Adrenal gland (tissue), 12 donors: Measurements from ENCODE around the gene HDAC4. TPM values are rescaled to one million over a fixed set of nuclear protein-coding genes. Genes with fewer than 3 reads are reported as not detected.

Experiments
- DNase-seq, 7 donors: peaks; one replicate each; pipeline ENCODE4 v3.0.0-alpha.2; 2019 to 2020
- H3K27ac ChIP-seq, 5 donors: fragments of 200-600 bp; sonication (generic) in 4 of 5; 1 replicate in 3 of 5; 2 replicates in 2 of 5; pipeline versions ENCODE4 v1.5.1 to v1.8.0; 2016 to 2020; ENCODE audit warnings: mild to moderate bottlenecking in 1 of 5
- H3K27me3 ChIP-seq: fragments of 200-600 bp; 2 replicates; pipeline ENCODE4 v1.8.0; 2021
- H3K36me3 ChIP-seq, 2 donors: fragments of 200-600 bp; replicated peaks in 1 of 2; 1 replicate in 1 of 2; 2 replicates in 1 of 2; pipeline versions ENCODE4 v1.5.1 to v1.8.0; 2018 to 2022
- H3K4me1 ChIP-seq, 2 donors: fragments of 200-600 bp; replicated peaks in 1 of 2; 1 replicate in 1 of 2; 2 replicates in 1 of 2; pipeline versions ENCODE4 v1.5.1 to v1.8.0; 2018 to 2021
- H3K4me3 ChIP-seq, 4 donors: fragments of 200-600 bp; sonication (generic) in 3 of 4; one replicate each; pipeline ENCODE4 v1.5.1; 2016 to 2018
- H3K9me3 ChIP-seq, 3 donors: fragments of 200-600 bp; sonication (generic) in 1 of 3; replicated peaks in 1 of 3; 1 replicate in 2 of 3; 2 replicates in 1 of 3; pipeline versions ENCODE4 v1.5.1 to v1.8.0; 2016 to 2021
- POLR2A ChIP-seq, 2 donors: fragments of 450-650 bp; IDR thresholded peaks; one replicate each; pipeline ENCODE4 v1.6.1; 2017; ENCODE audit warnings: antibody characterized with exemption in 2 of 2, mild to moderate bottlenecking in 2 of 2, moderate library complexity in 1 of 2
- WGBS, 4 donors: extraction: QIAGEN DNeasy Blood & Tissue Kit in 2 of 4; methylation state at CpG; one replicate each; pipeline versions ENCODE4 v1.1.5 to v1.1.7; 2013 to 2017; 5-methylcytosine and 5-hydroxymethylcytosine counted together
- intact Hi-C, 2 donors: fragments of 100-400 bp; cut with DNase I; formaldehyde crosslinking; loops; one replicate each; pipeline versions ENCODE4 v1.14.1 to v1.15.0; 2022 to 2023
- polyA plus RNA-seq, 3 donors: library from polyadenylated mRNA; stranded (reverse); fragments of 200-250 nt in 2 of 3; fragments of 350-450 nt in 1 of 3; fragmentation: Illumina TruSeq in 1 of 3; extraction: RNeasy Lipid Tissue Mini Kit (QIAGEN cat#74804) in 1 of 3; gene quantifications; one replicate each; pipeline ENCODE4 v1.2.3, GENCODE V29; 2013 to 2014
- total RNA-seq, 9 donors: library from RNA; depleted of rRNA in 4 of 9; stranded (reverse); fragments of >200 nt in 4 of 9; fragments of 120-200 nt in 1 of 9; fragmentation: NEBNext Ultra II Directional in 1 of 9; extraction: Animal tissue kit (Norgen Biotek cat#: 25700) in 1 of 9; gene quantifications; one replicate each; pipeline versions ENCODE4 v1.1.0 to v1.2.4, GENCODE V29; 2013 to 2023
- TF ChIP-seq, protein P1 (sequence below), 6 experiments: fragments of 450-650 bp in 4 of 6; fragments of 200-600 bp in 2 of 6; sonication (generic) in 1 of 6; IDR thresholded peaks; 1 replicate in 5 of 6; 2 replicates in 1 of 6; pipeline versions ENCODE4 v1.5.1 to v1.8.0; 2016 to 2021; ENCODE audit warnings: antibody characterized with exemption in 6 of 6, mild to moderate bottlenecking in 2 of 6, moderate library complexity in 1 of 6
- donor health status: healthy with polysubstance abuse.
- donor health status: Bipolar disorder and iron deficiency.
- donor health status: DM: yes; HTN: yes; CAD: no.
- donor health status: DM: no; HTN: no; CAD: no.
- donor health status: DM: no; HTN: no; CAD: no.
- donor health status: DM: yes; HTN: yes; CAD: no.

The HDAC4 gene
- total and polyA plus RNA-seq, 12 donors = 8.3 to 88.9 (median 28.7) TPM

GRCh38 chr2:239164335-239164871 is 236.4 kb downstream of the HDAC4 start:
- peak in 3 of 7 donors; percentile 1 to 38 (median 13) for DNase-seq
- H3K9me3 ChIP-seq = no peaks in the 10 kb centered on the region
- H3K4me1 ChIP-seq = no peaks in the 10 kb centered on the region
- no peaks in the 10 kb centered on the region for H3K27me3 ChIP-seq
- intact Hi-C loops = no loop called here
- no peak for TF ChIP-seq POLR2A (IDR thresholded peaks at IDR 0.05)
- TF ChIP-seq, protein P1, sequence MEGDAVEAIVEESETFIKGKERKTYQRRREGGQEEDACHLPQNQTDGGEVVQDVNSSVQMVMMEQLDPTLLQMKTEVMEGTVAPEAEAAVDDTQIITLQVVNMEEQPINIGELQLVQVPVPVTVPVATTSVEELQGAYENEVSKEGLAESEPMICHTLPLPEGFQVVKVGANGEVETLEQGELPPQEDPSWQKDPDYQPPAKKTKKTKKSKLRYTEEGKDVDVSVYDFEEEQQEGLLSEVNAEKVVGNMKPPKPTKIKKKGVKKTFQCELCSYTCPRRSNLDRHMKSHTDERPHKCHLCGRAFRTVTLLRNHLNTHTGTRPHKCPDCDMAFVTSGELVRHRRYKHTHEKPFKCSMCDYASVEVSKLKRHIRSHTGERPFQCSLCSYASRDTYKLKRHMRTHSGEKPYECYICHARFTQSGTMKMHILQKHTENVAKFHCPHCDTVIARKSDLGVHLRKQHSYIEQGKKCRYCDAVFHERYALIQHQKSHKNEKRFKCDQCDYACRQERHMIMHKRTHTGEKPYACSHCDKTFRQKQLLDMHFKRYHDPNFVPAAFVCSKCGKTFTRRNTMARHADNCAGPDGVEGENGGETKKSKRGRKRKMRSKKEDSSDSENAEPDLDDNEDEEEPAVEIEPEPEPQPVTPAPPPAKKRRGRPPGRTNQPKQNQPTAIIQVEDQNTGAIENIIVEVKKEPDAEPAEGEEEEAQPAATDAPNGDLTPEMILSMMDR (IDR thresholded peaks at IDR 0.05) = no peak
- H3K36me3 ChIP-seq = peaks cover 0 to 20% of the 10 kb centered on the region in 2 donors
- 85 to 89% (median 88%) methylated on average over 15 to 16 of the region's 16 CpGs for WGBS, 4 donors
- H3K4me3 ChIP-seq = no peak overlapping the region
- H3K27ac ChIP-seq = no peak overlapping the region

DNA sequence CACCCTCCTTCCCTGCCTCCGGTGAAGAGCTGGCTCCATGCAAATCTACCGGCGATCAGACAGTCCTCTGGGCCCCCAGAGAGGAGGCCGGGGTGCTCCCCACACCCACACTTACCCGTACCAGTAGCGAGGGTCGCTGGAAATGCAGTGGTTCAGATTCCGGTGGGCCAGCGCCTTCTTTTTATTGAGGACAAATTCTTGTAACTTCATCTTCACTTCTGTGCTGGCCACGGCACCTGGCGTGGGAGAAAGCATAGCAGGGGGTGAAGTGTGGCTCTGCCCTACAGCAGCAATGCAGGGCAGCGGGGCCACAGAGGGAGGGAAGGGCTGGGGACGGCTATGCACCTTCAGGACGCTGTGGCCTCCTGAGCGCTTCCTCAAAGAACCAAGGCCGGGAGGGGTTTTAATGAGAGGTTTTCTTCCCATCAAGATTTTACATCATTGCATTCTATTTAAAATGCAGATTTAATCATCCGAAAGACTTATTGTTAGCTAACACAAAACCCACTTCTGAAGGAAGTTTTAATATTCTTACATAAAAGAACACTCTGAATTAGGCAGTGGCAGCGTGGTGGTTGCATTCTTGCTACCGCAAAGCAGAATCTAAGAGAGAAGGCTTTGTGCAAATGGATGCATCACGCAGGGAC is 237.0 kb downstream of the HDAC4 start:
- no peaks in the 10 kb centered on the region for H3K27me3 ChIP-seq
- DNase-seq = peak in 2 of 7 donors; percentile 1 to 42
- TF ChIP-seq POLR2A (IDR thresholded peaks at IDR 0.05) = no peak
- TF ChIP-seq, protein P1 (IDR thresholded peaks at IDR 0.05) = no peak
- H3K4me3 ChIP-seq = no peak overlapping the region
- peaks cover 0 to 20% of the 10 kb centered on the region in 2 donors for H3K36me3 ChIP-seq
- intact Hi-C loops = no loop called here
- H3K9me3 ChIP-seq = no peaks in the 10 kb centered on the region
- 91 to 95% (median 93%) methylated on average over 20 of the region's 20 CpGs for WGBS, 4 donors
- H3K27ac ChIP-seq = no peak overlapping the region
- H3K4me1 ChIP-seq = no peaks in the 10 kb centered on the region

DNA sequence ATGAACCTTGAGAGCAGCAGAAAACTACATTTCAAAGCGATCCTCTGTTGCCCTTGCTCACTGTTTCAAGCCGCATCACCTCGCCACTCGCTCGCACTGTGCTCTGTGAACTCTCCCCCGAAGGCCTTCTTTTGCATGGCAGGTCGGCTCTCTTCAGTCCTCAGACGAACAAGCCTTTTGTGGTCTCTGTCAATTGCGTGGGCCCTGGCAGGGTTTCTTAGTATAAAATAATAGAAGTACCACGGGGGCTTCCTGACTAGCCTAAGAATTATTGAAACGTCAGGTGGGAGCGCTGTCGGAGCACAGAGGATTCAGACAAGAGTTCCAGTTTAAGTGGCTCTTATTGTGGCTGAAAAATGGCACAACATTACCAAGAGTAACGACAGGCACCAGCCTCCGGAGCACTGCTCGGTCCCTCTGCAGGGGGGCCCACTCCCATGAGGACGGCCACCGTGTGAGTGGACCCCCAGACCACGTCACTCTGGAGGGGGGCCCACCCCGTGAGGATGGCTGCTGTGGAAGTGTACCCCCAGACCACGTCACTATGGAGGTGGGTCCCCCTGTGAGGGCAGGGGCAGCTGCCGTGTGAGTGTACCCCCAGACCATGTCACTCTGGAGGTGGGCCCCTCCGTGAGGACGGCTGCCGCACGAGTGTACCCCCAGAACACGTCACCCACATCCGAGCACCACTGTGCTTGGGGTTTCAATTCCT is 237.7 kb downstream of the HDAC4 start:
- H3K9me3 ChIP-seq = no peaks in the 10 kb centered on the region
- intact Hi-C loops = no loop called here
- 94% methylated on average over 18 to 28 of the region's 28 CpGs for WGBS, 4 donors
- no peak overlapping the region for H3K4me3 ChIP-seq
- TF ChIP-seq, protein P1 (IDR thresholded peaks at IDR 0.05) = no peak
- no peak for TF ChIP-seq POLR2A (IDR thresholded peaks at IDR 0.05)
- H3K27ac ChIP-seq = no peak overlapping the region
- H3K36me3 ChIP-seq = peaks cover 0 to 20% of the 10 kb centered on the region in 2 donors
- DNase-seq = peak in 3 of 7 donors; percentile 3 to 39 (median 5)
- no peaks in the 10 kb centered on the region for H3K4me1 ChIP-seq
- no peaks in the 10 kb centered on the region for H3K27me3 ChIP-seq

- Histone ChIP-seq H3K4me3 (no peak overlapping the region), H3K9me3 (no peaks in the 10 kb centered on the region), H3K27ac (no peak overlapping the region), H3K36me3 (peaks cover 0 to 20% of the 10 kb centered on the region in 2 donors), H3K4me1 (no peaks in the 10 kb centered on the region), H3K27me3 (no peaks in the 10 kb centered on the region)
- 96 to 98% (median 97%) methylated on average over 13 to 23 of the region's 23 CpGs for WGBS, 4 donors
- TF ChIP-seq, protein P1 (IDR thresholded peaks at IDR 0.05) = no peak
- TF ChIP-seq POLR2A (IDR thresholded peaks at IDR 0.05) = no peak
- peak in 3 of 7 donors; percentile 6 to 42 (median 13) for DNase-seq
- intact Hi-C loops = no loop called here
Observed at GRCh38 chr2:239162141-239162821, 238.5 kb downstream of the HDAC4 start.
